ENCODE results near the gene SIX2.

DNA sequence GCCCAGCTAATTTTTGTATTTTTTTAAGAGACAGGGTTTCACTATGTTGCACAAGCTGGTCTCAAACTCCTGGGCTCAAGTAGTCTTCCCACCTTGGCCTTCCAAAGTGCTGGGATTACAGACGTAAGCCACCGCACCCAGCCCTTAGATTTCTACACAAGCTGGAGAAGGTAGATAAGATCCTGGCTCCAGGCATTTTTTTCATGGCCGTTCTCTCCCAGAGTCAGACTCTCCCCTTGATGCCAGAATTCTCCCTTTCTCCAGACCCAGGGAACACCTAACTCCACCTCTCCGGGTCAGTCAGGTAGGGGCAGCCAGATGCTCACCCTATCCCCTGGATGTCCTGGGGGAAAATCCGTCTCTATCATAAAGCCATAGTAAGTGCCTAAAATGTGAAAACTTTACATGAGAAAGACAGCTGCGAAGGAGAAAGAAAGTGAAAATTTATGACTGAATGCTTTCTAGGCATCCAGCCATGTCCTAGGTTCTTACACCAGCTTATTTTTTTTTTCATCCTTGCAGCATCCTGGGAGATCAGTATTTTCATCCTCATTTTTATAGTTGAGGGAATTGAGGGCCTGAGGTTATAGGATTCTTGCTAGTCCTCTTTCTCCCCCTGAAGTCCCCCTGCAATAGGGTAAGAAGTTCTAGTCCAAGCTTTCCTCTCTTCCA is 51.5 kb downstream of the SIX2 start:
- TF ChIP-seq, protein P1, sequence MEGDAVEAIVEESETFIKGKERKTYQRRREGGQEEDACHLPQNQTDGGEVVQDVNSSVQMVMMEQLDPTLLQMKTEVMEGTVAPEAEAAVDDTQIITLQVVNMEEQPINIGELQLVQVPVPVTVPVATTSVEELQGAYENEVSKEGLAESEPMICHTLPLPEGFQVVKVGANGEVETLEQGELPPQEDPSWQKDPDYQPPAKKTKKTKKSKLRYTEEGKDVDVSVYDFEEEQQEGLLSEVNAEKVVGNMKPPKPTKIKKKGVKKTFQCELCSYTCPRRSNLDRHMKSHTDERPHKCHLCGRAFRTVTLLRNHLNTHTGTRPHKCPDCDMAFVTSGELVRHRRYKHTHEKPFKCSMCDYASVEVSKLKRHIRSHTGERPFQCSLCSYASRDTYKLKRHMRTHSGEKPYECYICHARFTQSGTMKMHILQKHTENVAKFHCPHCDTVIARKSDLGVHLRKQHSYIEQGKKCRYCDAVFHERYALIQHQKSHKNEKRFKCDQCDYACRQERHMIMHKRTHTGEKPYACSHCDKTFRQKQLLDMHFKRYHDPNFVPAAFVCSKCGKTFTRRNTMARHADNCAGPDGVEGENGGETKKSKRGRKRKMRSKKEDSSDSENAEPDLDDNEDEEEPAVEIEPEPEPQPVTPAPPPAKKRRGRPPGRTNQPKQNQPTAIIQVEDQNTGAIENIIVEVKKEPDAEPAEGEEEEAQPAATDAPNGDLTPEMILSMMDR (IDR thresholded peaks at IDR 0.05): no peak
- TF ChIP-seq ZFX (IDR thresholded peaks at IDR 0.05; ENCODE audit: borderline replicate concordance): no peak

Data from 22Rv1 (cell line).